ENCODE data around the gene CTRL. TPM values are rescaled to one million over a fixed set of nuclear protein-coding genes. Genes with fewer than 3 reads are reported as not detected.

The CTRL gene
- total and polyA plus RNA-seq, 4 donors: 0.09 to 5.0 (median 0.30) TPM

DNA sequence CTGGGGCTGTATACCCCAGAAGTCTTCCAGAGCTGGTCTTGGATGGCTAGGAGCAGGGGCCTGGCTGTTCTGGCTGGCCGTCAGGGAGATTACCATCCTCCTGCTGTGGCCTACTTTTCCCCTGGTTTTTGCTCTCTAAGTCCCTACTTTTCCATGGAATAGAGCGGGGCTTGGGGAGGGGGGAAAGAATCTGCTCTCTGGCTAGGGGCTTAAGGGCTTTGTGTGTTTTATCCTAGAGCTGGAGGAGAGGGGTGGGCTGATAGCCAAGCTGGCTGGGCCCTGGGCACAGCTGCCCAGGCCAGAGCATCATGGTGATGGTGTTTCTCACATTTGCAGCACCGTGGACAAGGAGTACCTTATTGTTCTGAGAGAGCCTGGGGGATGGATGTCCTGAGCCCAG lies 43.3 kb downstream of the CTRL start:
- TF ChIP-seq, protein P1, sequence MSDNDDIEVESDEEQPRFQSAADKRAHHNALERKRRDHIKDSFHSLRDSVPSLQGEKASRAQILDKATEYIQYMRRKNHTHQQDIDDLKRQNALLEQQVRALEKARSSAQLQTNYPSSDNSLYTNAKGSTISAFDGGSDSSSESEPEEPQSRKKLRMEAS (IDR thresholded peaks at IDR 0.05): no peak
- TF ChIP-seq HNF4A (conservative IDR thresholded peaks at IDR 0.05) (no peak), JUND (IDR thresholded peaks at IDR 0.05) (no peak), GABPA (IDR thresholded peaks at IDR 0.05 in 1 of 2, conservative IDR thresholded peaks at IDR 0.05 in 1 of 2) (no peak), NR2F2 (IDR thresholded peaks at IDR 0.05) (no peak), EGR1 (IDR thresholded peaks at IDR 0.05; ENCODE audit: low read depth in 2 of 2) (no peak), HNF4G (IDR thresholded peaks at IDR 0.05) (no peak), RXRA (IDR thresholded peaks at IDR 0.05) (no peak), YY1 (IDR thresholded peaks at IDR 0.05) (no peak), SP1 (IDR thresholded peaks at IDR 0.05) (no peak), RAD21 (IDR thresholded peaks at IDR 0.05) (no peak), FOXA2 (IDR thresholded peaks at IDR 0.05) (no peak), FOXA1 (IDR thresholded peaks at IDR 0.05) (no peak), TAF1 (conservative IDR thresholded peaks at IDR 0.05) (no peak)
- TF ChIP-seq, protein P2, sequence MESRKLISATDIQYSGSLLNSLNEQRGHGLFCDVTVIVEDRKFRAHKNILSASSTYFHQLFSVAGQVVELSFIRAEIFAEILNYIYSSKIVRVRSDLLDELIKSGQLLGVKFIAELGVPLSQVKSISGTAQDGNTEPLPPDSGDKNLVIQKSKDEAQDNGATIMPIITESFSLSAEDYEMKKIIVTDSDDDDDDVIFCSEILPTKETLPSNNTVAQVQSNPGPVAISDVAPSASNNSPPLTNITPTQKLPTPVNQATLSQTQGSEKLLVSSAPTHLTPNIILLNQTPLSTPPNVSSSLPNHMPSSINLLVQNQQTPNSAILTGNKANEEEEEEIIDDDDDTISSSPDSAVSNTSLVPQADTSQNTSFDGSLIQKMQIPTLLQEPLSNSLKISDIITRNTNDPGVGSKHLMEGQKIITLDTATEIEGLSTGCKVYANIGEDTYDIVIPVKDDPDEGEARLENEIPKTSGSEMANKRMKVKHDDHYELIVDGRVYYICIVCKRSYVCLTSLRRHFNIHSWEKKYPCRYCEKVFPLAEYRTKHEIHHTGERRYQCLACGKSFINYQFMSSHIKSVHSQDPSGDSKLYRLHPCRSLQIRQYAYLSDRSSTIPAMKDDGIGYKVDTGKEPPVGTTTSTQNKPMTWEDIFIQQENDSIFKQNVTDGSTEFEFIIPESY (IDR thresholded peaks at IDR 0.05): no peak
- TF ChIP-seq, protein P3, sequence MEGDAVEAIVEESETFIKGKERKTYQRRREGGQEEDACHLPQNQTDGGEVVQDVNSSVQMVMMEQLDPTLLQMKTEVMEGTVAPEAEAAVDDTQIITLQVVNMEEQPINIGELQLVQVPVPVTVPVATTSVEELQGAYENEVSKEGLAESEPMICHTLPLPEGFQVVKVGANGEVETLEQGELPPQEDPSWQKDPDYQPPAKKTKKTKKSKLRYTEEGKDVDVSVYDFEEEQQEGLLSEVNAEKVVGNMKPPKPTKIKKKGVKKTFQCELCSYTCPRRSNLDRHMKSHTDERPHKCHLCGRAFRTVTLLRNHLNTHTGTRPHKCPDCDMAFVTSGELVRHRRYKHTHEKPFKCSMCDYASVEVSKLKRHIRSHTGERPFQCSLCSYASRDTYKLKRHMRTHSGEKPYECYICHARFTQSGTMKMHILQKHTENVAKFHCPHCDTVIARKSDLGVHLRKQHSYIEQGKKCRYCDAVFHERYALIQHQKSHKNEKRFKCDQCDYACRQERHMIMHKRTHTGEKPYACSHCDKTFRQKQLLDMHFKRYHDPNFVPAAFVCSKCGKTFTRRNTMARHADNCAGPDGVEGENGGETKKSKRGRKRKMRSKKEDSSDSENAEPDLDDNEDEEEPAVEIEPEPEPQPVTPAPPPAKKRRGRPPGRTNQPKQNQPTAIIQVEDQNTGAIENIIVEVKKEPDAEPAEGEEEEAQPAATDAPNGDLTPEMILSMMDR (IDR thresholded peaks at IDR 0.05; ENCODE audit: low read depth, low read length, missing input control): no peak
- TF ChIP-seq, protein P4, sequence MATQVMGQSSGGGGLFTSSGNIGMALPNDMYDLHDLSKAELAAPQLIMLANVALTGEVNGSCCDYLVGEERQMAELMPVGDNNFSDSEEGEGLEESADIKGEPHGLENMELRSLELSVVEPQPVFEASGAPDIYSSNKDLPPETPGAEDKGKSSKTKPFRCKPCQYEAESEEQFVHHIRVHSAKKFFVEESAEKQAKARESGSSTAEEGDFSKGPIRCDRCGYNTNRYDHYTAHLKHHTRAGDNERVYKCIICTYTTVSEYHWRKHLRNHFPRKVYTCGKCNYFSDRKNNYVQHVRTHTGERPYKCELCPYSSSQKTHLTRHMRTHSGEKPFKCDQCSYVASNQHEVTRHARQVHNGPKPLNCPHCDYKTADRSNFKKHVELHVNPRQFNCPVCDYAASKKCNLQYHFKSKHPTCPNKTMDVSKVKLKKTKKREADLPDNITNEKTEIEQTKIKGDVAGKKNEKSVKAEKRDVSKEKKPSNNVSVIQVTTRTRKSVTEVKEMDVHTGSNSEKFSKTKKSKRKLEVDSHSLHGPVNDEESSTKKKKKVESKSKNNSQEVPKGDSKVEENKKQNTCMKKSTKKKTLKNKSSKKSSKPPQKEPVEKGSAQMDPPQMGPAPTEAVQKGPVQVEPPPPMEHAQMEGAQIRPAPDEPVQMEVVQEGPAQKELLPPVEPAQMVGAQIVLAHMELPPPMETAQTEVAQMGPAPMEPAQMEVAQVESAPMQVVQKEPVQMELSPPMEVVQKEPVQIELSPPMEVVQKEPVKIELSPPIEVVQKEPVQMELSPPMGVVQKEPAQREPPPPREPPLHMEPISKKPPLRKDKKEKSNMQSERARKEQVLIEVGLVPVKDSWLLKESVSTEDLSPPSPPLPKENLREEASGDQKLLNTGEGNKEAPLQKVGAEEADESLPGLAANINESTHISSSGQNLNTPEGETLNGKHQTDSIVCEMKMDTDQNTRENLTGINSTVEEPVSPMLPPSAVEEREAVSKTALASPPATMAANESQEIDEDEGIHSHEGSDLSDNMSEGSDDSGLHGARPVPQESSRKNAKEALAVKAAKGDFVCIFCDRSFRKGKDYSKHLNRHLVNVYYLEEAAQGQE (IDR thresholded peaks at IDR 0.05): no peak
- peaks cover 2 to 7% (median 4%) of the 10 kb centered on the region in 4 donors for H3K36me3 ChIP-seq (ENCODE audit: control insufficient read depth in 4 of 4, insufficient read depth in 3 of 4, low read depth in 1 of 4, low read length in 3 of 4)
- H3K27me3 ChIP-seq (ENCODE audit: control insufficient read depth in 4 of 4, insufficient read depth in 4 of 4, low read length in 3 of 4): no peaks in the 10 kb centered on the region
- H3K27ac ChIP-seq (ENCODE audit: low read depth in 1 of 2, low read length in 2 of 2): no peak overlapping the region
- no peaks in the 10 kb centered on the region for H3K9me3 ChIP-seq (ENCODE audit: control insufficient read depth in 4 of 4, low read length in 3 of 4)
- WGBS: 91% methylated on average over 3 of the region's 3 CpGs
- H3K4me1 ChIP-seq (ENCODE audit: control insufficient read depth in 4 of 4, insufficient read depth in 4 of 4, low read length in 3 of 4): peaks cover 3 to 15% (median 9%) of the 10 kb centered on the region in 4 donors
- H3K9ac ChIP-seq (ENCODE audit: low read depth in 1 of 2, low read length in 2 of 2): no peak overlapping the region
- H3K4me3 ChIP-seq (ENCODE audit: low read depth in 1 of 3, low read length in 3 of 3): no peak overlapping the region
- DNase-seq (ENCODE audit: low spot score): no peak

DNA sequence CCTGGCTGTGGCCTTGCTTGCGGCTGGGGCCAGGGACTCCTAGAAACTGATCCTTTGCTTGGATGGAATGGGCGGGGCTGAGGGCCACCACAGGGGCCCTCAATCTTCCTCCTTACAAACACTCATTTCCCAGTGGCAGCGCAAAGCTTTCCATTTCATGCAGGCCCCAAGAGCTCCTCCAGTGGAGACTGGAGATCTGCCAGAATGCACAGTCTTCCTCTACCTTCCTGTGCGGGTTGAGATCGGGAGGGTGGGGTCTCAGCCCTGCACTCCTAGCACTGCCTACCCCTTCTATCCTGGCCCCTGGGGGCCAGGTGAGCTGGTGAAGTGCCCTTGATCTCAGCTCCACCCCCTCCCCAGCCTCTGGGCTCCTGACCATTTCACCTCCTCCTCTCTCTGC lies 45.3 kb downstream of the CTRL start:
- WGBS: 98% methylated on average over 5 of the region's 5 CpGs
- Histone ChIP-seq H3K27ac (ENCODE audit: low read depth in 1 of 2, low read length in 2 of 2) (no peak overlapping the region), H3K36me3 (ENCODE audit: control insufficient read depth in 4 of 4, insufficient read depth in 3 of 4, low read depth in 1 of 4, low read length in 3 of 4) (peaks cover 6 to 26% (median 14%) of the 10 kb centered on the region in 4 donors), H3K27me3 (ENCODE audit: control insufficient read depth in 4 of 4, insufficient read depth in 4 of 4, low read length in 3 of 4) (no peaks in the 10 kb centered on the region), H3K4me1 (ENCODE audit: control insufficient read depth in 4 of 4, insufficient read depth in 4 of 4, low read length in 3 of 4) (peaks cover 0 to 21% (median 9%) of the 10 kb centered on the region in 4 donors), H3K9ac (ENCODE audit: low read depth in 1 of 2, low read length in 2 of 2) (no peak overlapping the region), H3K9me3 (ENCODE audit: control insufficient read depth in 4 of 4, low read length in 3 of 4) (no peaks in the 10 kb centered on the region), H3K4me3 (ENCODE audit: low read depth in 1 of 3, low read length in 3 of 3) (no peak overlapping the region)
- no peak for DNase-seq (ENCODE audit: low spot score)
- no peak for TF ChIP-seq YY1 (IDR thresholded peaks at IDR 0.05)
